ENCODE measurements around the gene MYH7.

DNA sequence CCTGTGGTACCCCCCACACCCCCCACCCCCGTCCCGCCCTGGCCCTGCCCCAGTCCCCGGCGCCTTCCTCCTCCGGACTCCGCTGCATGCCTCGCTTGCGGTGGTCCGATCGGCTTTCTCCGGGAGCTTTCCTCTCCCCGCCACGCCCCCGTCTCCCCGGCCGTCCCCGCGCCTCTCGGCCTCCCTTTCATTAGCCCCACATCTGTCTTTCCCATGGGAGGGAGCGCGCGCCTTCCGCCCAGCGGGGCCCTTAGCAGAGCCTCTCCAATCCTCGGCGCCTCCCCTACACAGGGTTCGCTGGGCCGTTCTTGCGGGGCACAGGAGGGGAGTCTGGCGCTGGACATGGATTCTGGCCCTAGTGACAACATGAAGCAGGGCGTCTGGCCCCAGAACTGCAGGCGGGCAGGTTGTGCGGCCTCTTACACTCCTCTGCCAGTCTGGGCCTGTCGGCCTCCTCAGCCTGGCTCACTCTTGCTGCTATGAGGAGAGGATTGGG is 69.0 kb downstream of the MYH7 start:
- TF ChIP-seq POLR2A (IDR thresholded peaks at IDR 0.05; ENCODE audit: low read depth, low read length) (no peak), SPI1 (IDR thresholded peaks at IDR 0.05; ENCODE audit: low read depth, low read length) (no peak)
